GM10248 (cell line): ENCODE measurements around the gene LRPAP1.

Experiments
- CTCF ChIA-PET: fragments of 300-600 bp; sonication (Branson Sonifier 250); formaldehyde crosslinking; extraction: SDS; loops from one replicate; lab custom pipeline; 2021; ENCODE audit warnings: antibody characterized with exemption; lab: Yijun Ruan, JAX
- POLR2A ChIA-PET: fragments of 350-650 bp; sonication (Branson Sonifier 250); formaldehyde crosslinking; extraction: SDS; loops from one replicate; lab custom pipeline; 2020; ENCODE audit warnings: antibody characterized with exemption; lab: Yijun Ruan, JAX
- DNase-seq: peaks from one replicate; pipeline ENCODE4 v3.0.0; 2012; ENCODE audit errors: extremely low spot score
- TF ChIP-seq, protein P1 (sequence below): IDR thresholded peaks from 2 replicates; pipeline ENCODE4 v1.5.1; 2012; ENCODE audit warnings: mild to moderate bottlenecking, low read depth; ENCODE audit errors: extremely low read depth, missing control alignments, control extremely low read depth

LRPAP1 gene

DNA sequence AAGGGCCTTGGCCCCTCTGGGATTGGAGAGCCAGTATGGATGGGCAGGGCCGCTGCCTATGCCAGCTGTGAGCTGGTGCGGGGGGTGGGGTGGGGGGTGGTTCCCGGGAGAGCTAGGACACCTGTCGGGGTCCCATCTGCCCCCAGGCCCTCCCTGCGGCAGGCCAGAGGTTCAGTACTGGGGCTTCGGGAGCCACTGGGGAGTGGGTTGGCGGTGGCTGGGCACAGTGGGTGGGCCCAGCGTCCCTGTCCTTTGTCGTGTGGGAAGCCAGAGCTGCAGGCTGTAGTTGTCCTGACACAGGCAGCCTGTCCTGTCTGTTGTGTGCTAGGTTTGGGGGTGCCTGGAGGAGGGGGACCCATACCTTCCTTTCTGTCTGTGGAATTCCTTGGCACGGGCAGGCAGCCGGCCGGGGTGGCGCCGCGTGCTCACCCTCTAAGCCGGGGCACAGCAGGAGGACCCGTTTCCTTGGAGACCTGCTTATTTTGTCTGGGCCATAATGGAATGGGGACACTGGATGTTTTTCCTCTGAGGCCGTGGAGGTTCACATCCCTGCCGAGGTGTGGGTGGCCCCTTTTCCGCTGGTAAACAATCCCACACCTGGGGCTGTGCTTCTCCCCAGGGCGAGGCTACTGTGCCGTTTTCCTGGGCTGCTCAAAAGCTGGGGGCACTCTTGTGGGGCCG, 54.3 kb downstream of the LRPAP1 start:
- DNase-seq, result no peak
- POLR2A ChIA-PET, result interaction anchor here (0.6 kb wide), 1 partner anchor 124 kb away, joined by 3 read pairs; no protein-coding TSS in a partner anchor
- TF ChIP-seq, protein P1, sequence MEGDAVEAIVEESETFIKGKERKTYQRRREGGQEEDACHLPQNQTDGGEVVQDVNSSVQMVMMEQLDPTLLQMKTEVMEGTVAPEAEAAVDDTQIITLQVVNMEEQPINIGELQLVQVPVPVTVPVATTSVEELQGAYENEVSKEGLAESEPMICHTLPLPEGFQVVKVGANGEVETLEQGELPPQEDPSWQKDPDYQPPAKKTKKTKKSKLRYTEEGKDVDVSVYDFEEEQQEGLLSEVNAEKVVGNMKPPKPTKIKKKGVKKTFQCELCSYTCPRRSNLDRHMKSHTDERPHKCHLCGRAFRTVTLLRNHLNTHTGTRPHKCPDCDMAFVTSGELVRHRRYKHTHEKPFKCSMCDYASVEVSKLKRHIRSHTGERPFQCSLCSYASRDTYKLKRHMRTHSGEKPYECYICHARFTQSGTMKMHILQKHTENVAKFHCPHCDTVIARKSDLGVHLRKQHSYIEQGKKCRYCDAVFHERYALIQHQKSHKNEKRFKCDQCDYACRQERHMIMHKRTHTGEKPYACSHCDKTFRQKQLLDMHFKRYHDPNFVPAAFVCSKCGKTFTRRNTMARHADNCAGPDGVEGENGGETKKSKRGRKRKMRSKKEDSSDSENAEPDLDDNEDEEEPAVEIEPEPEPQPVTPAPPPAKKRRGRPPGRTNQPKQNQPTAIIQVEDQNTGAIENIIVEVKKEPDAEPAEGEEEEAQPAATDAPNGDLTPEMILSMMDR, result no peak
- CTCF ChIA-PET, result interaction anchor here (5.0 kb wide), 1 partner anchor 131 kb away, joined by 48 read pairs; no protein-coding TSS in a partner anchor

DNA sequence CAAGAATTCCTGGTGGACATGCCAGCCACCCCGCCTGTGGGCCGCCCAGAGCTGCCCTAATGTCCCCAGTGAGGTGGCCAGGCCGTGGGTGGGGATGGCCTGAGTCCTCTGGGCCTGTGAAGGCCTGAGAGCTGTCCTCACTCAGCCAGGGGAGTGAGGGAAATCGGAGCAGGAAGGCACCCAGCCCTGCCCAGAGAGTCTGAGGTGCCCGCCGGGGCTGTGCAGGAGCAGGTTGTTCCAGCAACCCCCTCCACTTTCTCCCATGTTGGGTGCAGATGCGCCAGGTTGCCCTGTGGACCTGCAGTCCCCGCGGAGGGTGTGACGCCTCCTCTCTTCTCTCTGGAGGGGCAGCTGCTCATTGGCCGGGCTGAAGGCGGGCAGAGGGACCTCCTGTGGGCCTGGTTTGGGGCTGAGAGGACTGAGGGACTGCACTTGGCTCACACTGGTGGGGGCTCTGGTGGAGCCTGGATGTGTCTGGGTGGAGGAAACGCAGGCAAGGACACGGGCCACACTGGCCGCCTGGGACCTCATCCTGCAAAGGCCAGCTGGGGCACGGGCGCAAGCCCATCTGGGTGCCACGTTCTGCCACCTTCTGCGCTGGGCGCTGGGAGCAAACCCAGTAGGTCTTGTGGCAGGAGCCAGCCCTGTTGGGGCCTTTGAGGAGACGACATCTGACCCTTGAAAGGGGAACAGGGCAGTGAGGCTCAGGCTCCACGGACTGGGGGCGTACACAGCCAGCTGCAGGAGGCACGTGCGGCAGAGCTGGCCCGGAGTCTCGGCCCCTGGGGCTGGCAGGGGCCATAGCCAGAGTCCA, 55.1 kb downstream of the LRPAP1 start:
- CTCF ChIA-PET, result interaction anchor here (5.0 kb wide), 1 partner anchor 130 kb away, joined by 48 read pairs; no protein-coding TSS in a partner anchor
- no peak for DNase-seq

DNA sequence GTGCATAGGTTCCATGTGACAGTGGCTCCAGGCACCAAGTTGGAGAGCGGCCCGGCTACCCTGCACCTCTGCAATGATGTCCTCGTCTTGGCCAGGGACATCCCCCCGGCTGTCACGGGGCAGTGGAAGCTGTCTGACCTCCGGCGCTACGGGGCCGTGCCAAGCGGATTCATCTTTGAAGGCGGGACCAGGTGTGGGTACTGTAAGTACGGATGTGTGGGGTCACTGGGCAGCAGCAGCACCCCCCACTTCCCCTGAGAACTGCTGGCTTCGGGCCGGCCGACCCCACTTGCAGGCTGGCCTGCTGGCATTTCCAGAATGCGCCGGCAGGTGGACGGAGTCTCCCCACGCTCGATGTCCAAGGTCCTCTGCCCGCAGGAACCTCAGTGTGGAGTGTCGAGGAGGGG, 55.9 kb downstream of the LRPAP1 start:
- DNase-seq, result no peak
- TF ChIP-seq, protein P1, result no peak
- POLR2A ChIA-PET, result no interaction called here
- CTCF ChIA-PET, result no interaction called here

More for the DNA sequence above, 55.1 kb downstream of the LRPAP1 start:
- POLR2A ChIA-PET, result interaction anchor here (0.6 kb wide), 1 partner anchor 123 kb away, joined by 3 read pairs; no protein-coding TSS in a partner anchor
- TF ChIP-seq, protein P1, result no peak

DNA sequence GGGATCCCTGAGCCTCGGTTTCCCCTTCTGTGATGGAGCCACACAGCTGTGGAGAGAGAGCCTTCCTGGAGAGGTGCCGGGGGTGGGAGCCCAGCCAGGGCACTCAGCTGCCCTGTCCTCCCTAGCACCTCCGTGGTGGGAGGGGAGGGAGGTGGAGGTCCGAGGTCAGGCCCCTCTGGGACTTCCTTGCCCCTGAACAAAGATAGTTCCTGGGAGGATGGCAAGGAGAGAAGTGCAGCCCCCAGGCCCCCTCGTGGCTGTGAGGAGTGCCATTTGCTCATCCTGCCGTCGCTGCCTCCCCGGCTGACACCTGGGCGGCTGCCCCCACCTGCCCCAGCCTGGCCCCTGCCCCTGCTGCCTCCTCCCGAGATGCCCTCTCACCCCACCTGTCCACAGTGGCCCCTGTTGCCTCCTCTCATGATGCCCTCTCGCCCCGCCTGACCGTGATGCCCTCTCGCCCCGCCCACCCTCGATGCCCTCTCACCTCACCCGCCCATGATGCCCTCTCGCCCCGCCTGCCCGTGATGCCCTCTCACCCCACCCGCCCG, 56.4 kb downstream of the LRPAP1 start:
- ChIA-PET CTCF (no interaction called here), POLR2A (no interaction called here)
- no peak for DNase-seq
- TF ChIP-seq, protein P1, result no peak

- ChIA-PET POLR2A (no interaction called here), CTCF (no interaction called here)
- no peak for DNase-seq
- TF ChIP-seq, protein P1, result no peak
These were observed 57.0 kb downstream of the LRPAP1 start for GRCh38 chr4:3475041-3475712.
